GM12875 (cell line): Measurements from ENCODE around the gene DAB1.

Experiments
- H3K4me3 ChIP-seq: one replicate; pipeline ENCODE4 v1.5.1; 2011; ENCODE audit warnings: low read depth, low read length, control low read depth
- TF ChIP-seq, protein P1 (sequence below): IDR thresholded peaks from 2 replicates; pipeline ENCODE4 v1.5.1; 2011; ENCODE audit warnings: low read depth, mild to moderate bottlenecking, control low read depth, inconsistent platforms, low read length, moderate library complexity, borderline replicate concordance; ENCODE audit not compliant: insufficient read depth

DAB1 gene

DNA sequence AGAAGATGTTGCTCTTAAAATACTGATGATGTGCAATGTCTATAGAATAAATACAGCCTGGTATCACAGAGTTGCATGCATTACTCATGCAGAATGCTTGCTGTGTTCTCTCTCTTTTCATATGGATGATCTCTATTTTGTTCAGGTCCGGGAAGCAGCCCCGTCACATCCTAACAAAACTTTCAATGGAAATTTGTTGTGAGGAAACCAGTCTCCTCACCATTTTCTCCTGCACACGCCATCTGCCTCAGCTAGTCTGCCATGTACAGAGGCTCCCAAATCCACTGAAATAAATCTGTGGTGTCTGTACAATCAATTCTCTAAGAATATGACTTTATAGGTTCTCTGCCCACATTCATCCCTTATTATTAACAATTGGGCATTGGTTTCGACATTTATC, 42.4 kb downstream of the DAB1 start:
- TF ChIP-seq, protein P1, sequence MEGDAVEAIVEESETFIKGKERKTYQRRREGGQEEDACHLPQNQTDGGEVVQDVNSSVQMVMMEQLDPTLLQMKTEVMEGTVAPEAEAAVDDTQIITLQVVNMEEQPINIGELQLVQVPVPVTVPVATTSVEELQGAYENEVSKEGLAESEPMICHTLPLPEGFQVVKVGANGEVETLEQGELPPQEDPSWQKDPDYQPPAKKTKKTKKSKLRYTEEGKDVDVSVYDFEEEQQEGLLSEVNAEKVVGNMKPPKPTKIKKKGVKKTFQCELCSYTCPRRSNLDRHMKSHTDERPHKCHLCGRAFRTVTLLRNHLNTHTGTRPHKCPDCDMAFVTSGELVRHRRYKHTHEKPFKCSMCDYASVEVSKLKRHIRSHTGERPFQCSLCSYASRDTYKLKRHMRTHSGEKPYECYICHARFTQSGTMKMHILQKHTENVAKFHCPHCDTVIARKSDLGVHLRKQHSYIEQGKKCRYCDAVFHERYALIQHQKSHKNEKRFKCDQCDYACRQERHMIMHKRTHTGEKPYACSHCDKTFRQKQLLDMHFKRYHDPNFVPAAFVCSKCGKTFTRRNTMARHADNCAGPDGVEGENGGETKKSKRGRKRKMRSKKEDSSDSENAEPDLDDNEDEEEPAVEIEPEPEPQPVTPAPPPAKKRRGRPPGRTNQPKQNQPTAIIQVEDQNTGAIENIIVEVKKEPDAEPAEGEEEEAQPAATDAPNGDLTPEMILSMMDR, result no peak
- H3K4me3 ChIP-seq, result no peak overlapping the region

GRCh38 chr1:57380923-57381322, 42.9 kb downstream of the DAB1 start:
- H3K4me3 ChIP-seq, result no peak overlapping the region
- TF ChIP-seq, protein P1, result no peak

GRCh38 chr1:57378534-57378933, 45.3 kb downstream of the DAB1 start:
- TF ChIP-seq, protein P1, result no peak
- H3K4me3 ChIP-seq, result no peak overlapping the region

DNA sequence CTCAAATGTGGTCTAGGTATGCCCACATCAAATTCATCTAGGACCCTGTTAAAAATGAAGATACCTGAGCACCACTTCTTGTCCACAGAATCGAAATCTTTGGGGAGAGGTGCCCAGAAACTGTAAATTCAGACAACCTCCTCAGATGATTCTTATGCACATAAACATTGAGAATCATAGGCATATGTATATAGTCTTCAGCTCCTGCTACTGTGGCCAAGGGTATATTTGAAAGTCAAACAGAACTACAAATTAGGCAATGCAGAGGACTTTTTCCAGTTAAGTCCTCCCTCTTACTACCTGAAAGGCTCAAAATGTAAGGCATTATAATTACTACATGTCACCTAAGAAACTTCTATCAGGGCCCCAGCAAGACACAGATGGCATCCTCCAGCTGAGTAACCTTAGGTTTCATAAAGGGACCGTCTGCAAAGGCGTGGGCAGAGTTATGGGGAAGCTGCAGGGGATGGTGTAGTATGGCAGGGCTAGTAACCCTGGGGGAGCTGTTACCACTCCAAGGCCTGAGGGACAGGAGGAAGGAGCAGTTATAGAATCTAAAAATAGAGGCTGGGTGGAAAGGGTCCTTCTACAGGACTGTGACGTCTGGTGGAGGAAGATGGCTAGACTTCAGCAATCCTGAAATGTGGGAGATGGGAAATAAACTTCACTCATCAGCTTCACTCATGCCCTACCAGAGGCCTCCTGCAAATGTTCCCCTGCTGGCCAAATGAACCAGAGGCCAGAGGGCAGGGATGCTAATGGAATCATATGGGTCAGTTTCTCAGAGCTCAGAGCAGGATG, 46.3 kb downstream of the DAB1 start:
- TF ChIP-seq, protein P1, result no peak
- H3K4me3 ChIP-seq, result no peak overlapping the region

GRCh38 chr1:57376041-57376440, 47.8 kb downstream of the DAB1 start:
- no peak overlapping the region for H3K4me3 ChIP-seq
- TF ChIP-seq, protein P1, result no peak

- H3K4me3 ChIP-seq, result no peak overlapping the region
- TF ChIP-seq, protein P1, result no peak
These were observed 54.0 kb downstream of the DAB1 start for GRCh38 chr1:57369889-57370288.

DNA sequence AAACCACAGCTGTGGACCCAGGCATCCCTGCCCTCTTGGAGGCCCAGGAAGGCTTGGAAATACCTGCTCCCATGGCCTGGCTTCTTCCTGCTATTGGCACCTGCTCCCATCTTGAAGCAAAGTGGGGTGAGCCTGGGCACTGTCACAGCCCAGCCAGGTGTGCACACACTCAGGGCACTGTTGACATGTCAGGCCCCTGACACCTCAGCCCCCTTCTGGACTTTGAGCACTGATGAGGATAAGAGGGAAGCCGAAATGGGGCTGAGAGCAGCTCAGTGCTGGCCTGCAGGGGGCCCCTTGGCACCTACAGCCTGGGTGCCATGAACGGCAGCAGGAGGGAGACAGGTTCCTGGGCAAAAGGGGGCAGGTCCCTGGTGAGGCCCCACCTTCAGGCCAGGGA, 55.9 kb downstream of the DAB1 start:
- no peak overlapping the region for H3K4me3 ChIP-seq
- TF ChIP-seq, protein P1, result no peak
